ENCODE results near the gene HSF4. TPM values are rescaled to one million over a fixed set of nuclear protein-coding genes. Genes with fewer than 3 reads are reported as not detected.

Gene HSF4
- total RNA-seq, 1 experiment from 2014 or later = 28.7 TPM

DNA sequence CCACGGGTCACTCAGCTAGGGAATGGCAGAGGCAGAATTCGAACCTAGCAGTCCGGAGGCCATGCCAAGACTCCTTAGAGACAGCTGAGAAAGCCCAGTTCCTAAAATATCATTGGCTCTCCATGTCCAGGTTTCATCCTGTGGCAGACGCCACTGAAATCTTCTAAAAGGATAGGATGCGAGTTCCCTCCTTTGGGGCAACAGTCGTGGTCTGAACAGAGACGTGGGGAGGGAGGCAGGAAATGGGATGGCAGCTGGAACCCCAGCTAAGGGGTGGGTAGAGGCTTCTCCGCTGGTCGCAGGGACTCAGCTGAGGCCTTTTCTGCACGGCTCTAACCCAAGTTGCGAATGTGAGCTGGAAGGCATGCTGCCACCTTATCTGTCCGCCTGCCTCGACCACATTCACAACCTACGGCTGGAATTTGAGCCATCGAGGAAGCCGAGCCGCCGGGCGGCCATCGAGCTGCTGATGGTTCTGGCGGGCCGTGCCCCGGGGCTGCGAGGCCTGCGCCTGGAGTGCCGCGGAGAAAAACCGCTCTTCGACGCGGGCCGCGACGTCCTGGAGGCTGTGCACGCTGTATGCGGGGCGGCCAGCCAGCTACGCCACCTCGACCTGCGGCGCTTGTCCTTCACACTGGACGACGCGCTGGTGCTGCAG is 1.9 kb upstream of the HSF4 start:
- in situ Hi-C loops (cut with HindIII; ENCODE audit: low pct_unique_long_range_greater_than_20kb, low sequenced_read_pairs) = no loop called here

DNA sequence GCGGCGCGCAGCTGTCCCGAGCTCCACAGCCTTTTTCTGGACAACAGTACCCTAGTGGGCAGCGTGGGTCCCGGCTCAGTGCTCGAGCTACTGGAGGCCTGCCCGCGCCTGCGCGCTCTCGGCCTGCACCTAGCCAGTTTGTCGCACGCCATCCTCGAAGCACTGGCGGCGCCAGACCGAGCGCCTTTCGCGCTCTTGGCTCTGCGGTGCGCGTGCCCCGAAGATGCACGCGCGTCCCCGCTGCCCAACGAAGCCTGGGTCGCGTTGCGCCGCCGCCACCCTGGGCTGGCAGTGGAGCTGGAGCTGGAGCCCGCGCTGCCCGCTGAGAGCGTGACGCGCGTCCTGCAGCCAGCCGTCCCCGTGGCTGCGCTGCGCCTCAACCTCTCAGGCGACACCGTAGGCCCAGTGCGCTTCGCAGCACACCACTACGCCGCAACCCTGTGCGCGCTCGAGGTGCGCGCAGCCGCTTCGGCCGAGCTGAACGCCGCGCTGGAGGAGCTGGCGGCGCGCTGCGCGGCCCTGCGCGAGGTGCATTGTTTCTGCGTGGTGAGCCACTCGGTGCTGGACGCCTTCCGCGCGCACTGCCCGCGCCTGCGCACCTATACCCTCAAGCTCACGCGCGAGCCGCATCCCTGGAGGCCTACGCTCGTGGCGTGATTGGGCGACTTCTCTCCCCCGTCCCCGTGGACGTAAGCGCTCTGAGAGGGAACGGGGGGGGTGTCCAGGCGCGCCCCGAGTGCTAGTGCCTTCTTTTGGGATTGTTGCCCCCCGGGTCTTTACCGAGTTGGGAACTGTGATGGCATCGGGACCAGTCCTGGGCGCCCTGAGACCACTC is 1.2 kb upstream of the HSF4 start:
- DNase-seq (ENCODE audit: low read depth, low spot score) = no peak
- in situ Hi-C loops (cut with HindIII; ENCODE audit: low pct_unique_long_range_greater_than_20kb, low sequenced_read_pairs) = no loop called here

More for the DNA sequence above, 1.9 kb upstream of the HSF4 start:
- peak; percentile 42 for DNase-seq (ENCODE audit: low read depth, low spot score)

DNA sequence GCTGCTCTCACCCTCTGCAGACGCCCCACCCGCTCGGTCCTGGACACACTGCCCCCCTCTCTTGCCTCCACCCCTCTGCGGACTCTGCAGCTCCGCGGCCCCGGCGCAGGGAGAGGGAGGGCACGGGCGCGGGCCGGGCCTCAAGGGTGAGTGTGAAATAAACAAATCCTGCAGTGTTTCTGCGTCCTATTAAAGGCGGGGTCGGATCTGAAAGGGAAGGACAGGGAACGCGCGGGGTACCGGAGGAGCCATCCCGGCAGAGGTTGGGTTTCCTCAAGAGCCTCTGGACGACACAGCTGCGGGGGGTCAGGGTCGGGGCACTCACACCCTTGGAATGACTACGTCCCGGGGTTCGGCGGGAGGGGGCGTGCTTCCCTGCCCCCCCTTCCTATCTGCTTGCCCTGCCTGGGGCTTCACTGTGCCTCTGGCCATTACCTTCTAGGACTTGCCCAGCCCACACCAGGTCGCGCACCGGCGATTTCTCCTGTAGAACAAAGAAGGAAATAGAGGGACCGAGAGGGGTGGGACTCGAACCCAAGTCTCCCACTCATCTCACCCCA is 466 bp upstream of the HSF4 start:
- DNase-seq (ENCODE audit: low read depth, low spot score) = peak; percentile 21
- in situ Hi-C loops (cut with HindIII; ENCODE audit: low pct_unique_long_range_greater_than_20kb, low sequenced_read_pairs) = no loop called here

DNA sequence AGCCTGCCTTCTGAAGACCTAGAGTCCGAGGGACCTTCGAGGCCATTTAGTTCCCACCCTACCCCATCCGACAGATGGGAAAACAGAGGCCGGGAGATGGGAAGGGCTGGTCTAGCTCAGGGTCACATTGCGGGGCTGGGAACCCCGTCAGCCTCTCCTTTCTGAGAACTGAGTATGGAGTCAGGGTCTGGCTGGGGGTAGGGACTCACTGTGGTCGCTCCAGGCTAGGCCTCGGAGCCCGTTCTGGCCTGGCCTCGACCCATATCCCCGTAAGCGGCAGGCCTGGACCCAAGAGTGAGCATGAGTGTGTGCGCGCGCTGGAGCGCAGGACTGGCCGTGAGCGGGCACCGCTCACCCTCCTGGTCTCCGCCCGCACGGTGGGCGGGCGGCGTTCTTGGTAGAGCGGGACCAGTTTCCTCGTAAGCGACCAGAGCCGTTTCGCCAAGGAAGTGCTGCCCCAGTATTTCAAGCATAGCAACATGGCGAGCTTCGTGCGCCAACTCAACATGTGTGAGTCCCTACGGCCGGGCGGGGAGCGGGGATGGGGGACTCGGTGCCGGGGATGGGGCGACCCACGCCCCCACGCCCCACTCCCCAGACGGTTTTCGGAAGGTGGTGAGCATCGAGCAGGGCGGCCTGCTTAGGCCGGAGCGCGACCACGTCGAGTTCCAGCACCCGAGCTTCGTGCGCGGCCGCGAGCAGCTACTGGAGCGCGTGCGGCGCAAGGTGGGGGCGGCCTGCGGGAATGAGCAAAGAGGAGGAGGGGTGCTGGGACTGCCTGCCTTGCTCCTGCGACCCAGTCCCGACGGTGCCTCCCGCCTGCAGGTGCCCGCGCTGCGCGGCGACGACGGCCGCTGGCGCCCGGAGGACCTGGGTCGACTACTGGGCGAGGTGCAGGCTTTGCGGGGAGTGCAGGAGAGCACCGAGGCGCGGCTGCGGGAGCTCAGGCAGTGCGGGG is 855 bp downstream of the HSF4 start:
- DNase-seq (ENCODE audit: low read depth, low spot score) = no peak
- in situ Hi-C loops (cut with HindIII; ENCODE audit: low pct_unique_long_range_greater_than_20kb, low sequenced_read_pairs) = no loop called here

DNA sequence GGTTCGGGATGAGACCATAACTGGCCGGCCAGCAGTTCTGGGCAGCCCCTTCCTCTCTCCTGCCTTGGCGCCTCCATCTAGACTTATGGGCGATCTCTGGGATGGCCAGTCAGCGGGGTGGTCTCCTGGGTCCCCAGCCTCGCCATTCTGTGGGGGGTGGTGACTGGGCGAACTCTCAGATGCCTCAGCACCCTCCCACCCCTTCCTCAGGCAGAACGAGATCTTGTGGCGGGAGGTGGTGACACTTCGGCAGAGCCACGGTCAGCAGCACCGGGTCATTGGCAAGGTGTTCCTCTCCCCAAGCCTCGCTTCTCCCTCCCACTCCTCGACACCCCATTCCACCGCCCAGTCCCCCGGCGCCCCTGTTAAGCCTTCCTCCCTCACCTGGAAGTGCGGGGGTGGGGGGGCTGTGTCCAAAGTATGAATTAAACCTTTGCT is 1.6 kb downstream of the HSF4 start:
- in situ Hi-C loops (cut with HindIII; ENCODE audit: low pct_unique_long_range_greater_than_20kb, low sequenced_read_pairs) = no loop called here
- no peak for DNase-seq (ENCODE audit: low read depth, low spot score)

DNA sequence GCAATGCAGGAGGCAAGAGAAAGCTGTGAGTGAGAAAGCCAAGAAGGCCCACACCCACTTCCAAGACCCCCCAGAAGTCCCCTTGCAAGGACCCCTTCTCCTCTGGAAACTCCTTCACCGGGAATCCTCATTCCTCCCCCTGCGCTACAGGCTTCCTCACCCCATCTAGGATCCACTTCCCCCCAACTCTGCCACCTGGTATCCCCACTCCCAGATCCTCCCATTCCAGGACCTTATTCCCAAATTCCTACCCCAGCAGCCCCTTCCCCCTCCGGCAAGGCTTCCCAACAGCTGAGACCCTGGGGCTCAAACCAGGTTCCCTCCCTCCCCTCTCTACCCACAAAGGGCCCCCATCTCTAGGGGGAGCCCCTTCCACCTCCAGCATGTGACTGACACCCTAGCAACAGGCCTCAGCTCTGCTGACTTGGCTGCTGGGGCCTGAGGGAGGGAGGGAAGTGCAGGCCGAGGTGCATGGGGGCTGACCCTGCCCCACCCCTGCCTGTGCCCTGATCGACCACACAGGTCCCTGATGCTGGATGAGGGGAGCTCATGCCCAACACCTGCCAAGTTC is 2.1 kb downstream of the HSF4 start:
- in situ Hi-C loops (cut with HindIII; ENCODE audit: low pct_unique_long_range_greater_than_20kb, low sequenced_read_pairs) = no loop called here
- no peak for DNase-seq (ENCODE audit: low read depth, low spot score)

DNA sequence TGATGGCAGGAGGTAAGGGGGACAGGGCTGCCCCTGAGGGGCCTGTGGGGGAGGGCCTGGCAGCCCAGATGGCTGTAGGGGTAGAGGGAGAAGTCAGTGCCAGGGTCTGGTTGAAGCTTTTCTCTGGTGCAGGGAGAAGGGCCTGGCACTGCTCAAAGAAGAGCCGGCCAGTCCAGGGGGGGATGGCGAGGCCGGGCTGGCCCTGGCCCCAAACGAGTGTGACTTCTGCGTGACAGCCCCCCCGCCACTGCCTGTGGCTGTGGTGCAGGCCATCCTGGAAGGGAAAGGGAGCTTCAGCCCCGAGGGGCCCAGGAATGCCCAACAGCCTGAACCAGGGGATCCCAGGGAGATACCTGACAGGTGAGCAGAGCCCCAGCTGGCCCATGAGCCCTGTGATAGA is 3.0 kb downstream of the HSF4 start:
- in situ Hi-C loops (cut with HindIII; ENCODE audit: low pct_unique_long_range_greater_than_20kb, low sequenced_read_pairs) = no loop called here
- no peak for DNase-seq (ENCODE audit: low read depth, low spot score)

DNA sequence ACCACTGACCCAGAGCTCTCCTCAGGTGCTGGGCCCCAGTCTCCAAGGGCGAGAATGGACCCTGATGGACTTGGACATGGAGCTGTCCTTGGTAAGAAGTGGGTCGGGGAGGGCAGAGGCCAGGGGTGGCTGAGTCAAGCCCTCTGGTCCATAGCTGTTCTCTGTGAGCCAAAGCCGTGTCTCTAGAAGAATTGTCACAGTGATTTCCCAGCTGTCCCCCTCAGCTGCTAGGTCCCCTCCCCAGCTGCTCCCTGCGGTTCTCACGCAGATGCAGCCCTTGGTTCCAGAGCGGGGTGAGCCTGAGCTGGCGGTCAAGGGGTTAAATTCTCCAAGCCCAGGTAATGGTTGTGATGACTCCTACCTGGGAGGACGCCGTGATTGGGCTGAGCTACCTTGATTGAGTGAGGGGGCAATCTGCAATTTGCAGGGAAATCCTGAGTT is 4.5 kb downstream of the HSF4 start:
- in situ Hi-C loops (cut with HindIII; ENCODE audit: low pct_unique_long_range_greater_than_20kb, low sequenced_read_pairs) = no loop called here
- DNase-seq (ENCODE audit: low read depth, low spot score) = no peak

DNA sequence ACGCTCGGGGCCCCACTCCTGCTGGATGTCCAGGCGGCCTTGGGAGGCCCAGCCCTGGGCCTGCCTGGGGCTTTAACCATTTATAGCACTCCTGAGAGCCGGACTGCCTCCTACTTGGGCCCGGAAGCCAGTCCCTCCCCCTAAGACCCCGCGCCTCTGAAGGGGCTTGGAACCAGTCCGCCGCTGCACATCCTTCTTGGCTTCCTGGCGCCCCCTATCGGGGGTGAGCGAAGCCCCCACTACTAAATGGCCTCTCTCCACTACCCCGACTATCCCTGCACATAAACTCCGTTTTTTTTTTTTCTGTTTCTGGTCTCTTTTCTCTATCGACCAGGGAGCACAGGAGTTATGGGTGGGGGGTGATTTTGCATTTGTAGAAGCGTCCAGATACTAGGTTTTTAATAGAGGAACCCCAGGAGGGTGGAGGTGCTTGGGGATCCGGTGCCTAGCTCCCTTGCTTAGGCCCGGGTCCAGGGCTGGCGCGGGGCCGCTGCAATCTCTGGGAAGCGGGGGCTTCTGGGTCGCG is 5.2 kb downstream of the HSF4 start:
- DNase-seq (ENCODE audit: low read depth, low spot score) = peak; percentile 53

DNA sequence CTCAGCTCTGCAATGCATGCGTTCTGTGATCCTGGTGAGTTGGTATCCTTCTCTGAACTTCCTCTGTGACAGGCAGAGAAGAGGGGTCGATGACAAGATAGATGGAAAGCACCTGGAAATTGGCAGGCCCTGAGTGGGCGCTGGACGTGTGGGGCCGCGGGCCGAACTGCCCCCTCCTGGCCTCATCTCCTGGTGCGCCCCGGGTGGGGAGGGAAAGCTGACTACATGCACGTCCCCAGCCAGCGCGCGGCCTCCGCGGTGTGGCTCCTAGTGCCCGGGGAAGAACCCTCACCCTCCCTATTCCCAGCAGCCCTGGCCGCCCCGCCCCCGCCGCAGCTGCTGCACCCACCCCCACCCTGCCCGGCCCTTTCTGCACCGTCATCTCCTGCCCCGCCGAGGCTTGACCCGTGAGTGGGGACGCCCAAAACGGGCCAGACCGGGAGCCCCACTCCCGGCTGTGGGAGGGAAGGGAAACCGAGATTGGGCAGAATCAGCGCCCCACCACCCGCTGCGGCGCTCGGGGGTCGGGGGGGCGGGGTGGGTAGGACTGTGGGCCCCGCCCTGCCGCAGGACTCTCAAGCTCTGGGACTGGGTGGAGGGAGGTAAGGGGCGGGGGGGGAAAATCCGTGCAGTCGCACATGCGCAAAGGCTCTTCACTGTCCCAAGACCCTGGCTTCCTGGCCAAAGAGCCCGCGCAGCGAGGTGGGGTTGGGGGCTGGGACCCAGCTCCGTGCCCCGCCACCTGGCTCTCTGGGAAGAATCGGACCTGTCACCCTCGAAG is 5.8 kb downstream of the HSF4 start, which contains the start of gene NOL3:
Gene NOL3, plus strand, starts transcription at position 371 of the 781 bp plus-strand sequence.
- DNase-seq (ENCODE audit: low read depth, low spot score) = peak; percentile 77
- in situ Hi-C loops (cut with HindIII; ENCODE audit: low pct_unique_long_range_greater_than_20kb, low sequenced_read_pairs) = no loop called here

More for the DNA sequence above, 5.2 kb downstream of the HSF4 start:
- in situ Hi-C loops (cut with HindIII; ENCODE audit: low pct_unique_long_range_greater_than_20kb, low sequenced_read_pairs) = no loop called here

DNA sequence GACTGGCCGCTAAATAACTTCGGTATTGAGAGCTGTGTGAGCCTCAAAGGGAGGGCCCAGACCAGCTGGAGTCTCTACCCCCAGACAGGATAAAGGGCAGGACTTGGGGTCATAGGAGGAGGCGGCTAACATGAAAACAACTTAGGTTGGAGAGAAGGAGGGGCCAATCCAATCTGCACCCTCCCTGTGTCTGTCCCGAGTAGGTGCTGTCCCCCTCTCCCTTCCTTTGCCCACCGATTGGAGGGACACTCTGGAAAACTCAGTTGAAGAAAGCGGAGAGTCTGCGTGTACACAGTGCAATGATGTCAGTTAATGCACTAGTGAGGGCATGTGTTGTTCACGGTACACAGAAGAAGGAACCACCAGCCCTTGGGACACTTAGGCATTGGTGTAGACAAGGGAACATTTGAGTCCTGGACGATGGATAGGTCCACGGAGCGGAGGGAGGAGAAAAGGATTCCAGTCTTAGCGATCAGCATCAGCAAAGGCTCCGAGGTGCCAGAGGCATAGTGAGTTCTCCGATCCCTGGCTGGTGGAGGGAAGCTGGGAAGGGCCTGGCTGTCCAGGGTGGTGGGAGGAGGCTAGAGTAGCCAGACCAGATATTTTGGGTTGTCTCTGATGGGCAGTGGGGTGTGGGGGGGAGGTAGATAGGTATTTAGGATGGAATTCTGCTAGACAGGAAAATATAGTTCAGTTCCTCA is 6.6 kb downstream of the HSF4 start:
- in situ Hi-C loops (cut with HindIII; ENCODE audit: low pct_unique_long_range_greater_than_20kb, low sequenced_read_pairs) = no loop called here
- DNase-seq (ENCODE audit: low read depth, low spot score) = no peak

DNA sequence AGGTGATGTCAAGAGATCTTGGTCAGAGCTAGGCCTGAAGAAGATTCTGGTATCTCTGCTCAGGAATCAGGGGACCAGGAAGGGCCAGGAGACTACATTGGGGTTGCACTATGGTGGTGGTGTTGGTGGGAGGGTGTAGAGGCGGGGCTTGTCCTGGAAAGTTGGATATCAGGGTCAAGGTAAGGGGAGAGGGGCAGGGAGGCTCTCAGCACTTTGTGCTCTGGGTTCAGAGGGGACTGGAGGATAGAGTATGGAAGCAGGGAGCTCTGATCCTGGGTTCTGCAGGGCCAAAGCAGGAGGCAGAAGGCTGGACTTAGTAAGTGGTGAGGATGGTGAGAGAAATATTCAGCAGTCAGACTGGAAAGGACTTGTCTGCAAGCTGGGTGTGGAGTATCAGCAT is 8.8 kb downstream of the HSF4 start:
- in situ Hi-C loops (cut with HindIII; ENCODE audit: low pct_unique_long_range_greater_than_20kb, low sequenced_read_pairs) = no loop called here
- no peak for DNase-seq (ENCODE audit: low read depth, low spot score)

DNA sequence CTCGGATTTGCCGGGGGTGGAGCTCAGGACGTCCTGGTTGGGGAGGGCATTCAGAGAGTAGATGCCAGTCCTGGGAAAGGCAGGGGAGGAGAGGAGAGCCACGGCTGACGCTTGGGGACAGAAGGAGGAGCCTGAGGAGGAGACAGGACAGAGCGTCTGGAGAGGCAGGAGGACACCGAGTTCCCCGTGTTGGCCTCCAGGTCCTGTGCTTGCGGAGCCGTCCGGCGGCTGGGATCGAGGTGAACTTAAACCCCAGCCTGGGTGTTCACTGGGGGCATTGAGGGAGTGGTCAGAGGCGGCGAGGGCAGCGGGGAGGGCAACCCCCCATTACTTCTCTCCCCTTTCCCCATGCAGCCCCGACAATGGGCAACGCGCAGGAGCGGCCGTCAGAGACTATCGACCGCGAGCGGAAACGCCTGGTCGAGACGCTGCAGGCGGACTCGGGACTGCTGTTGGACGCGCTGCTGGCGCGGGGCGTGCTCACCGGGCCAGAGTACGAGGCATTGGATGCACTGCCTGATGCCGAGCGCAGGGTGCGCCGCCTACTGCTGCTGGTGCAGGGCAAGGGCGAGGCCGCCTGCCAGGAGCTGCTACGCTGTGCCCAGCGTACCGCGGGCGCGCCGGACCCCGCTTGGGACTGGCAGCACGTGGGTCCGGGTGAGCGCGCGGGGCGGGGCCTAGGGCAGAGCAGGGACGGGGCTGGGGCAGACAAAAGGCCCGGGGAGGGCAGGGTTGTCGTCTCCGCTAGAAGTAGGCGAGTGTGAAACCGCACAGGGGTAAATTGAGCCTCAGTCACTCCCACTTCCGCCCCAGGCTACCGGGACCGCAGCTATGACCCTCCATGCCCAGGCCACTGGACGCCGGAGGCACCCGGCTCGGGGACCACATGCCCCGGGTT is 9.5 kb downstream of the HSF4 start:
- in situ Hi-C loops (cut with HindIII; ENCODE audit: low pct_unique_long_range_greater_than_20kb, low sequenced_read_pairs) = no loop called here
- peak; percentile 80 for DNase-seq (ENCODE audit: low read depth, low spot score)

DNA sequence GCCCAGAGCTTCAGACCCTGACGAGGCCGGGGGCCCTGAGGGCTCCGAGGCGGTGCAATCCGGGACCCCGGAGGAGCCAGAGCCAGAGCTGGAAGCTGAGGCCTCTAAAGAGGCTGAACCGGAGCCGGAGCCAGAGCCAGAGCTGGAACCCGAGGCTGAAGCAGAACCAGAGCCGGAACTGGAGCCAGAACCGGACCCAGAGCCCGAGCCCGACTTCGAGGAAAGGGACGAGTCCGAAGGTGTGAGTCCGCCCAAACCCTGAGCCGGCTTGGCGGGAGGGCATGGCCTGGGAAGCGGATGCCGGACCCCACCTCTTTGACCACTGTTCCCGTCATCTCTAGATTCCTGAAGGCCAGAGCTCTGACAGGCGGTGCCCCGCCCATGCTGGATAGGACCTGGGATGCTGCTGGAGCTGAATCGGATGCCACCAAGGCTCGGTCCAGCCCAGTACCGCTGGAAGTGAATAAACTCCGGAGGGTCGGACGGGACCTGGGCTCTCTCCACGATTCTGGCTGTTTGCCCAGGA is 10.2 kb downstream of the HSF4 start:
- DNase-seq (ENCODE audit: low read depth, low spot score) = no peak
- in situ Hi-C loops (cut with HindIII; ENCODE audit: low pct_unique_long_range_greater_than_20kb, low sequenced_read_pairs) = no loop called here

DNA sequence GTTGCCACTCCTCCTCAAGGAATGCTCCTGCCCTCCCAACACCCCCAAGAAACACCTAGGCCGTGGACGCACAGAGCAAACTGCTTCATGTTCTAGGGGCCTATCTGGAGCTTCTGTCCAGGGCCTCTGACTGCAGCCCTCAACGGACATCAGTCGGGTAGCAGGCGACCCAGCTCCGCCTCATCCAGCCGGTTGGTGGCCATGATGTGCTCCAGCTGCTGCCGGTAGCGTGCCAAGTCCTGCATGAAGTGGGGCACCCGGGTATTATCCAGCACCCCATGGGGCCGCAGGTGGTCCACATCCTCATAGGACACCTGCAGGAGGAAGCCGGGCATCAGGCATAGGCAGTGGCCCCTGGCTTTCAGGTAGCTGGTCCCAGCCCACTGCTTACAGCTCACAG is 12.1 kb downstream of the HSF4 start:
- DNase-seq (ENCODE audit: low read depth, low spot score) = no peak
- in situ Hi-C loops (cut with HindIII; ENCODE audit: low pct_unique_long_range_greater_than_20kb, low sequenced_read_pairs) = no loop called here

Data from SK-MEL-5 (cell line).